Mesendoderm (in vitro differentiated cells): ENCODE results near the gene SMIM9.

ENCODE experiments used
- DNase-seq: peaks from one replicate; pipeline ENCODE4 v3.0.0; 2013
- H2AK5ac ChIP-seq: 2 replicates; pipeline ENCODE4 v1.6.1; 2013; ENCODE audit warnings: low read length, inconsistent platforms
- H2BK120ac ChIP-seq: 2 replicates; pipeline ENCODE4 v1.6.1; 2013; ENCODE audit warnings: low read depth, mild to moderate bottlenecking, low read length, moderate library complexity, mixed read lengths
- H2BK15ac ChIP-seq: replicated peaks from 2 replicates; pipeline ENCODE4 v1.6.1; 2013; ENCODE audit warnings: low read depth, mild to moderate bottlenecking, moderate library complexity
- H2BK5ac ChIP-seq: 2 replicates; pipeline ENCODE4 v1.6.1; 2013; ENCODE audit warnings: low read length, inconsistent platforms
- H3K18ac ChIP-seq: 2 replicates; pipeline ENCODE4 v1.6.1; 2013; ENCODE audit warnings: mild to moderate bottlenecking, low read length, mixed read lengths
- H3K23ac ChIP-seq: one replicate; pipeline ENCODE4 v1.6.1; 2013; ENCODE audit warnings: low read length
- H3K27ac ChIP-seq: 2 replicates; pipeline ENCODE4 v1.5.1; 2013; ENCODE audit warnings: low read depth, mild to moderate bottlenecking, inconsistent platforms, low read length, moderate library complexity
- H3K27me3 ChIP-seq: 2 replicates; pipeline ENCODE4 v1.6.1; 2013; ENCODE audit warnings: low read length, control low read depth, mild to moderate bottlenecking, inconsistent platforms; ENCODE audit not compliant: insufficient read depth, poor library complexity
- H3K36me3 ChIP-seq: 2 replicates; pipeline ENCODE4 v1.6.1; 2013; ENCODE audit warnings: low read length, inconsistent platforms; ENCODE audit not compliant: control insufficient read depth, insufficient read depth
- H3K4ac ChIP-seq: one replicate; pipeline ENCODE4 v1.6.1; 2013; ENCODE audit warnings: low read depth, mild to moderate bottlenecking, low read length, moderate library complexity
- H3K4me1 ChIP-seq: 2 replicates; pipeline ENCODE4 v1.6.1; 2013; ENCODE audit warnings: low read depth, low read length, inconsistent platforms; ENCODE audit not compliant: control insufficient read depth
- H3K4me2 ChIP-seq: 2 replicates; pipeline ENCODE4 v1.6.1; 2013; ENCODE audit warnings: low read length
- H3K4me3 ChIP-seq: 2 replicates; pipeline ENCODE4 v1.5.1; 2013; ENCODE audit warnings: mild to moderate bottlenecking, low read length
- H3K56ac ChIP-seq: one replicate; pipeline ENCODE4 v1.6.1; 2013; ENCODE audit warnings: low read length
- H3K79me1 ChIP-seq: 2 replicates; pipeline ENCODE4 v1.6.1; 2013; ENCODE audit warnings: low read length, inconsistent platforms
- H3K79me2 ChIP-seq: 2 replicates; pipeline ENCODE4 v1.6.1; 2013; ENCODE audit warnings: mild to moderate bottlenecking, low read length; ENCODE audit not compliant: control insufficient read depth, insufficient read depth
- H3K9ac ChIP-seq: 2 replicates; pipeline ENCODE4 v1.6.1; 2013; ENCODE audit warnings: low read length, inconsistent platforms
- H4K5ac ChIP-seq: one replicate; pipeline ENCODE4 v1.6.1; 2013; ENCODE audit warnings: low read length
- H4K8ac ChIP-seq: one replicate; pipeline ENCODE4 v1.6.1; 2013; ENCODE audit warnings: low read depth, mild to moderate bottlenecking, control low read depth, low read length, moderate library complexity
- WGBS: extraction: QIAGEN DNeasy Blood & Tissue Kit; methylation state at CpG from one replicate; pipeline ENCODE4 v1.1.7; 2013; ENCODE audit warnings: low lambda C conversion rate, missing lambda C conversion rate; ENCODE audit not compliant: insufficient coverage; ENCODE audit errors: extremely low coverage; 5-methylcytosine and 5-hydroxymethylcytosine counted together

Gene SMIM9

DNA sequence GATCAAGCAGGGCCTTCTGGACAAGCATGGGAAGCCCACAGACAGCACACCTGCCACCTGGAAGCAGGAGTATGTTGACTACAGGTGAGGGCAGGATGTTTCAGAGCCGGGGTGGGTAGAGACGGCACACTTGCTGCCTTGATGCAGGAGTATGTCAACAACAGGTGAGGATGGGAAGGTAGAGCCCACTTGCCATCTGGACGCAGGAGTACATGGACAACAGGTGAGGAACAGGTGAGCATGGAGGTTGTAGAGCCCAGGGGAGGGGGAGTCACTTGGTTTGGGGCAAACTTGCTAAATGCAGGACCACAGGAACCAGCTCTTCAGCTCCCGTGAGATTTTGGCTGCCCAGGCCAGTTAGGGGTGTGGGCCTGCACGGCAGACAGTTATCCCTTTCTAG is 59.8 kb downstream of the SMIM9 start:
- H2BK15ac ChIP-seq: no peak overlapping the region
- H3K27ac ChIP-seq: no peak overlapping the region
- H4K8ac ChIP-seq: no peak overlapping the region
- H2BK120ac ChIP-seq: no peak overlapping the region
- H3K79me1 ChIP-seq: no peaks in the 10 kb centered on the region
- H3K18ac ChIP-seq: no peak overlapping the region
- no peak overlapping the region for H3K4me3 ChIP-seq
- H3K79me2 ChIP-seq: no peaks in the 10 kb centered on the region
- no peak overlapping the region for H3K56ac ChIP-seq
- H3K4ac ChIP-seq: no peak overlapping the region
- peaks cover 17% of the 10 kb centered on the region for H3K36me3 ChIP-seq
- no peak overlapping the region for H3K23ac ChIP-seq
- H4K5ac ChIP-seq: no peak overlapping the region
- no peaks in the 10 kb centered on the region for H3K4me1 ChIP-seq
- H2AK5ac ChIP-seq: no peak overlapping the region
- H2BK5ac ChIP-seq: no peak overlapping the region
- WGBS: no CpG with 5 or more reads among the region's 5 CpGs
- no peak for DNase-seq
- no peak overlapping the region for H3K4me2 ChIP-seq
- no peak overlapping the region for H3K9ac ChIP-seq
- no peaks in the 10 kb centered on the region for H3K27me3 ChIP-seq
